Measurements from ENCODE around the gene SLC25A29.

DNA sequence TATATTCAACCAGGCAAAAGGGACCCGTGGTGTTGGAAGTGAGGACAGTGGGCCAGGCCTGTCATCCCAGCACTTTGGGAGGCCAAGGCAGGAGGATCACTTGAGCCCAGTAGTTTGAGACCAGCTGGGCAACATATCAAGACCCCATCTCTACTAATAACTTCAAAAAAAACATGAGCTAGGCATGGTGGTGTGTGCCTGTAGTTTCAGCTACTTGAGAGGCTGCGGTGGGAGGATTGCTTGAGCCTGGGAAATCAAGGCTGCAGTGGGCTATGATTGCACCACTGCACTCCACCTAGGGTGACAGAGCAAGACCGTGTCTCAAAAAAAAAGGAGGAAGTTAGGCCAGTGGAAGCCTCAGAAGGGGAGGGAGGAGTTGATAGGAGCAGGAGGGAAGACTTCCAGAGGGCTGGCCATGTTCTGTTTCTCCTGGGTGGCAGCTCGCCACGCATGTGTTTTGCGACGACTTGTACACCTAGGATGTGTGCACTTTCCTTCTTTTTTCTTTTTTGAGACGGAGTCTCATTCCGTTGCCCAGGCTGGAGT is 10.1 kb downstream of the SLC25A29 start:
- TF ChIP-seq, protein P1, sequence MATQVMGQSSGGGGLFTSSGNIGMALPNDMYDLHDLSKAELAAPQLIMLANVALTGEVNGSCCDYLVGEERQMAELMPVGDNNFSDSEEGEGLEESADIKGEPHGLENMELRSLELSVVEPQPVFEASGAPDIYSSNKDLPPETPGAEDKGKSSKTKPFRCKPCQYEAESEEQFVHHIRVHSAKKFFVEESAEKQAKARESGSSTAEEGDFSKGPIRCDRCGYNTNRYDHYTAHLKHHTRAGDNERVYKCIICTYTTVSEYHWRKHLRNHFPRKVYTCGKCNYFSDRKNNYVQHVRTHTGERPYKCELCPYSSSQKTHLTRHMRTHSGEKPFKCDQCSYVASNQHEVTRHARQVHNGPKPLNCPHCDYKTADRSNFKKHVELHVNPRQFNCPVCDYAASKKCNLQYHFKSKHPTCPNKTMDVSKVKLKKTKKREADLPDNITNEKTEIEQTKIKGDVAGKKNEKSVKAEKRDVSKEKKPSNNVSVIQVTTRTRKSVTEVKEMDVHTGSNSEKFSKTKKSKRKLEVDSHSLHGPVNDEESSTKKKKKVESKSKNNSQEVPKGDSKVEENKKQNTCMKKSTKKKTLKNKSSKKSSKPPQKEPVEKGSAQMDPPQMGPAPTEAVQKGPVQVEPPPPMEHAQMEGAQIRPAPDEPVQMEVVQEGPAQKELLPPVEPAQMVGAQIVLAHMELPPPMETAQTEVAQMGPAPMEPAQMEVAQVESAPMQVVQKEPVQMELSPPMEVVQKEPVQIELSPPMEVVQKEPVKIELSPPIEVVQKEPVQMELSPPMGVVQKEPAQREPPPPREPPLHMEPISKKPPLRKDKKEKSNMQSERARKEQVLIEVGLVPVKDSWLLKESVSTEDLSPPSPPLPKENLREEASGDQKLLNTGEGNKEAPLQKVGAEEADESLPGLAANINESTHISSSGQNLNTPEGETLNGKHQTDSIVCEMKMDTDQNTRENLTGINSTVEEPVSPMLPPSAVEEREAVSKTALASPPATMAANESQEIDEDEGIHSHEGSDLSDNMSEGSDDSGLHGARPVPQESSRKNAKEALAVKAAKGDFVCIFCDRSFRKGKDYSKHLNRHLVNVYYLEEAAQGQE (IDR thresholded peaks at IDR 0.05; ENCODE audit: insufficient read depth in 1 of 2, low read depth in 2 of 2, low read length in 2 of 2): no peak
- TF ChIP-seq SIN3A (IDR thresholded peaks at IDR 0.05; ENCODE audit: borderline replicate concordance, insufficient read depth, low read length) (no peak), TAF1 (IDR thresholded peaks at IDR 0.05; ENCODE audit: borderline replicate concordance, insufficient read depth, low read length) (no peak), POLR2AphosphoS5 (IDR thresholded peaks at IDR 0.05; ENCODE audit: low read depth, low read length) (no peak)
